Hepatocyte (in vitro differentiated cells): Measurements from ENCODE around the gene CHST8. TPM values are rescaled to one million over a fixed set of nuclear protein-coding genes. Genes with fewer than 3 reads are reported as not detected.

ENCODE experiments used
- DNase-seq: peaks from one replicate; pipeline ENCODE4 v3.0.0-alpha.2; 2016; ENCODE audit warnings: low spot score
- H2AFZ ChIP-seq: fragments of 200-600 bp; sonication (generic); 2 replicates; pipeline ENCODE4 v1.6.0; 2016; ENCODE audit warnings: antibody characterized with exemption, mild to moderate bottlenecking
- H3K27ac ChIP-seq: fragments of 200-600 bp; sonication (generic); 2 replicates; pipeline ENCODE4 v1.5.1; 2016; ENCODE audit warnings: mild to moderate bottlenecking
- H3K27me3 ChIP-seq: fragments of 200-600 bp; sonication (generic); 2 replicates; pipeline ENCODE4 v1.6.1; 2016
- H3K36me3 ChIP-seq: fragments of 200-600 bp; sonication (generic); replicated peaks from 2 replicates; pipeline ENCODE4 v1.5.1; 2016; ENCODE audit warnings: low read depth; ENCODE audit not compliant: insufficient read depth
- H3K4me1 ChIP-seq: fragments of 200-600 bp; sonication (generic); 2 replicates; pipeline ENCODE4 v1.5.1; 2016; ENCODE audit warnings: mild to moderate bottlenecking, moderate library complexity; ENCODE audit not compliant: insufficient read depth
- H3K4me2 ChIP-seq: fragments of 200-600 bp; sonication (generic); 2 replicates; pipeline ENCODE4 v1.6.0; 2016
- H3K4me3 ChIP-seq: fragments of 200-600 bp; sonication (generic); 2 replicates; pipeline ENCODE4 v1.5.1; 2016; ENCODE audit warnings: mild to moderate bottlenecking
- H3K79me2 ChIP-seq: fragments of 200-600 bp; sonication (generic); 2 replicates; pipeline ENCODE4 v1.6.0; 2017; ENCODE audit warnings: mild to moderate bottlenecking
- H3K9me2 ChIP-seq: fragments of 200-600 bp; sonication (generic); replicated peaks from 2 replicates; pipeline ENCODE4 v1.6.0; 2017; ENCODE audit warnings: mild to moderate bottlenecking; ENCODE audit not compliant: insufficient read depth
- H3K9me3 ChIP-seq: fragments of 200-600 bp; sonication (generic); 2 replicates; pipeline ENCODE4 v1.5.1; 2016; ENCODE audit warnings: low read depth, mild to moderate bottlenecking
- H4K20me1 ChIP-seq: fragments of 200-600 bp; sonication (generic); 2 replicates; pipeline ENCODE4 v1.6.0; 2016; ENCODE audit warnings: mild to moderate bottlenecking; ENCODE audit not compliant: insufficient read depth, poor library complexity, severe bottlenecking
- CTCF ChIP-seq: fragments of 200-600 bp; sonication (generic); IDR thresholded peaks from 2 replicates; pipeline ENCODE4 v1.5.1; 2016; ENCODE audit warnings: antibody characterized with exemption, mild to moderate bottlenecking; ENCODE audit not compliant: poor library complexity
- EZH2 ChIP-seq: fragments of 200-600 bp; sonication (generic); IDR thresholded peaks from 2 replicates; pipeline ENCODE4 v1.6.1; 2016; ENCODE audit warnings: antibody characterized with exemption, mild to moderate bottlenecking, borderline replicate concordance
- EZH2phosphoT487 ChIP-seq: fragments of 200-600 bp; sonication (generic); IDR thresholded peaks from one replicate; pipeline ENCODE4 v1.6.1; 2018; ENCODE audit warnings: antibody characterized with exemption, mild to moderate bottlenecking, low read depth, moderate library complexity; ENCODE audit not compliant: unreplicated experiment, severe bottlenecking
- WGBS: methylation state at CpG from one replicate; pipeline ENCODE4 v1.1.6; 2016; ENCODE audit warnings: low lambda C conversion rate; ENCODE audit errors: missing lambda C conversion rate; 5-methylcytosine and 5-hydroxymethylcytosine counted together
- polyA plus RNA-seq: library from polyadenylated mRNA; unstranded; fragments of >200 nt; fragmentation: Nextera tagmentation; extraction: Ambion mirVana; gene quantifications from 2 replicates; pipeline ENCODE4 v1.2.1, GENCODE V29; 2016
- total RNA-seq: library from RNA; depleted of rRNA; stranded (reverse); fragments of >200 nt; gene quantifications from 2 replicates; pipeline ENCODE4 v1.2.3, GENCODE V29; 2014

The CHST8 gene
- total and polyA plus RNA-seq, 2 experiments from 2014 or later = 0.07 to 0.89 TPM

- Histone ChIP-seq H3K4me1 (no peaks in the 10 kb centered on the region), H3K9me2 (no peaks in the 10 kb centered on the region), H3K27me3 (no peaks in the 10 kb centered on the region), H3K4me2 (no peak overlapping the region), H2AFZ (no peak overlapping the region), H3K36me3 (no peaks in the 10 kb centered on the region), H4K20me1 (no peaks in the 10 kb centered on the region), H3K27ac (no peak overlapping the region), H3K4me3 (no peak overlapping the region), H3K9me3 (no peaks in the 10 kb centered on the region), H3K79me2 (no peaks in the 10 kb centered on the region)
- TF ChIP-seq EZH2phosphoT487 (no peak), CTCF (no peak), EZH2 (no peak)
- no peak for DNase-seq
- WGBS = 66% methylated on average over 7 of the region's 7 CpGs
Measured at GRCh38 chr19:33731881-33732280, 110.1 kb downstream of the CHST8 start.

GRCh38 chr19:33734913-33735312, 113.2 kb downstream of the CHST8 start:
- H3K4me1 ChIP-seq = no peaks in the 10 kb centered on the region
- no peaks in the 10 kb centered on the region for H3K79me2 ChIP-seq
- no peak overlapping the region for H3K27ac ChIP-seq
- no peak for TF ChIP-seq CTCF
- no peak for TF ChIP-seq EZH2
- no peak for TF ChIP-seq EZH2phosphoT487
- no peak overlapping the region for H3K4me2 ChIP-seq
- no peak overlapping the region for H2AFZ ChIP-seq
- no peaks in the 10 kb centered on the region for H3K36me3 ChIP-seq
- no peaks in the 10 kb centered on the region for H4K20me1 ChIP-seq
- DNase-seq = no peak
- 48% methylated on average over 3 of the region's 3 CpGs for WGBS
- H3K27me3 ChIP-seq = no peaks in the 10 kb centered on the region
- no peaks in the 10 kb centered on the region for H3K9me3 ChIP-seq
- no peaks in the 10 kb centered on the region for H3K9me2 ChIP-seq
- H3K4me3 ChIP-seq = no peak overlapping the region

GRCh38 chr19:33736158-33736557, 114.4 kb downstream of the CHST8 start:
- no peak overlapping the region for H3K4me2 ChIP-seq
- WGBS = 75% methylated on average over 6 of the region's 6 CpGs
- H2AFZ ChIP-seq = no peak overlapping the region
- no peaks in the 10 kb centered on the region for H3K4me1 ChIP-seq
- no peaks in the 10 kb centered on the region for H3K79me2 ChIP-seq
- H4K20me1 ChIP-seq = no peaks in the 10 kb centered on the region
- no peaks in the 10 kb centered on the region for H3K27me3 ChIP-seq
- no peaks in the 10 kb centered on the region for H3K9me2 ChIP-seq
- H3K9me3 ChIP-seq = no peaks in the 10 kb centered on the region
- DNase-seq = no peak
- no peak overlapping the region for H3K27ac ChIP-seq
- no peak for TF ChIP-seq EZH2
- no peak for TF ChIP-seq CTCF
- TF ChIP-seq EZH2phosphoT487 = no peak
- no peaks in the 10 kb centered on the region for H3K36me3 ChIP-seq
- no peak overlapping the region for H3K4me3 ChIP-seq

GRCh38 chr19:33736787-33737186, 115.0 kb downstream of the CHST8 start:
- Histone ChIP-seq H4K20me1 (no peaks in the 10 kb centered on the region), H3K27ac (no peak overlapping the region), H3K27me3 (no peaks in the 10 kb centered on the region), H3K36me3 (no peaks in the 10 kb centered on the region), H3K9me3 (no peaks in the 10 kb centered on the region), H3K4me2 (no peak overlapping the region), H3K9me2 (no peaks in the 10 kb centered on the region), H3K79me2 (no peaks in the 10 kb centered on the region), H3K4me3 (no peak overlapping the region), H2AFZ (no peak overlapping the region), H3K4me1 (no peaks in the 10 kb centered on the region)
- DNase-seq = no peak
- WGBS = 57% methylated on average over 3 of the region's 3 CpGs
- TF ChIP-seq EZH2phosphoT487 (no peak), CTCF (no peak), EZH2 (no peak)
